HG03108 (cell line): Measurements from ENCODE around the gene KRT37.
"Not testable (repeated sequence)": the region's sequence is repeated elsewhere in the genome, so short reads cannot be mapped to it uniquely, and the experiment has no call there.

Experiments used
- ATAC-seq: cut with Tn5 transposase; IDR thresholded peaks from one replicate; pipeline ENCODE4 v1.9.1; 2021; ENCODE audit warnings: moderate library complexity; ENCODE audit not compliant: unreplicated experiment

The KRT37 gene

DNA sequence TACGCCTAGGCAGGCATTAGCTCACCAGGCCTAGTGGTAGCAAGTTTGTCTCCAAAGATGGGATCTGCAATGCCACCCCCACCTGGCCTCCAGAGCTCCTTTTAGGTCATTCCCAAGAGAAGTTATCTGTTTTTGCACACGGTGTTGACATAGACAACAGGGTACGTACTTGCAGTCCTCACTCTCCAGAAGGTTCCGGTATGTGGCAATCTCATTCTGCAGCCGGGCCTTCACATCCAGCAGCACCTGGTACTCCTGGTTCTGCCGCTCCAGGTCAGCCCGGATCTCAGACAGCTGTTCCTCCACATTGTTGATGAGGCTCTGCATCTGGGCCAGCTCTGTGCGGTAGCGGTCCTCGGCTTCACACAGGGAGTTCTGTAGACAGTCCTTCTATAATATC is 17.2 kb downstream of the KRT37 start:
- no peak for ATAC-seq

DNA sequence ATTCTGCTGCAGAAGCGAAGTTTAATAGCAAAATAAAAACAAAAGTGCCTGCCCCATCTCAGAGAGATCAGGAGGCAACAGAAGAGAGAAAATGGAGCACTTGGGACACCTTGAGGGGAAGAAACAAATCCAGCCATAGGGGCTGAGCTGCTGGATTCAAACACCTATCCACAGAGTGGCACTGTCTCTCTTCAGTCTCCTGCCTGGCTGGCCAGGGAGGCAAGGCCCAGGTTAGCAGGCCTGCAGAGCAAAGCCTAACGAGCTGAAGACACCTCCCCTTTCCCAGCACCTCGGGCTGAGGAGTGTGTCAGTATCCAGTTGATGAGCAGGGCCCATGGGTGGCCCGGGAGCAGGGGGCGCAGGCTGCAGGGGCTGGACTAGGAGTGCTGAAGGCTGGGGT is 18.2 kb downstream of the KRT37 start:
- no peak for ATAC-seq

DNA sequence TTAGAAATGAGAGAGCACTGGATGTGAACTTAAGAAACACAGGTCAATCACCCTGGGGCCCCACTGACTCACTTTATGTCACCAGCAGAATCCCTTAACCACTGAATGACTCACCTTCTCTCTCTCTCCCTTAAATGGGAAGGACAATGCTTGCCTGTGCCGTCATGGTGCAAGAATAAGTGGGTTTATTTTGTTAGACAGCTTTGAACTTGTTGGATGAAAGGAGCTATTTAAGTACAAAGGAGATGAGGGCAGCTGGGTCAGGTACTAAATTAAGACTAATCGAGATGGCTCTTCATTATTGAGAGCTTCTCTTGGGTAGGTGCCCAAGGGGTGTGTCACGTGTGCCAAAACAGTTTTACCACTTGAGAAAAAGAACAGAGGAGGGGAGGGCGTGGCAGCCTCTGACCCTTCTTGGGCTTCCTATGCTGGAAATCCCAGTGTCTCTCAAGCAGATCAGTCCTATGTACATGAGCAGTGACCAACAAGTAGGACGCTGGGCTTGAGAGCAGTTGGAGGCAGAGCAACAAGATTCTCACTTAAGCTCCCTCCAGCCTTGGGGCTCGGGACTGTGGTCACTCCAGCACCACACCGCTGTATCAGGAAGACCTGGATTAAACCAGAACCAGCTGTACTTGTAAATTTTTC is 20.2 kb downstream of the KRT37 start:
- no peak for ATAC-seq

DNA sequence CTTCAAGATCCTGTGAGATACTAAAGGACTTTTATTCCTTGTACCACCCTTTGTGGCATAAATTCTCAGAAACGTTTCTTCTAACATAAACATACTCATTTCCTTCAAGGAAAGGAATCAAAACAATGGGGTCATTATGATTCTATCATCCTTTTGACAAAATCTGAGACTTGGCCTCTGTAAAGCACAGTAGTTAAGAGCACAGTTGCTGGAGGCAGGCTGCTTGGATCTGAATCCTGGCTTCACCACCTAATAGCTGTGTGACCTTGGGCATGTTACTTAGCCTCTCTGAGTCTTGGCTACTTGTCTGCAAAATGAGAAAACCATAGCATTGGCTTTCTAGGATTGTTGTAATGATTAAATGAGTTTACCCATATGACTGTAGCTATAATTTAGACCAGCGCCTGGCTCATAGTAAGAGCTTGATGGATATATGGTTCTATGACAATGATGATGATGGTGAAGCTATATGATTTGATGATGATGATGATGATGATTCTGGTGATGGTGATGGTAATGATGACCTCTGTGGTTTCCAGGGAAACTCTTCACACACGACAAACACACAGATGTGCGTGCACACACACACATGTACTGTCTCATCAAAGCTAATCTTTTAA is 20.9 kb downstream of the KRT37 start:
- ATAC-seq = no peak

DNA sequence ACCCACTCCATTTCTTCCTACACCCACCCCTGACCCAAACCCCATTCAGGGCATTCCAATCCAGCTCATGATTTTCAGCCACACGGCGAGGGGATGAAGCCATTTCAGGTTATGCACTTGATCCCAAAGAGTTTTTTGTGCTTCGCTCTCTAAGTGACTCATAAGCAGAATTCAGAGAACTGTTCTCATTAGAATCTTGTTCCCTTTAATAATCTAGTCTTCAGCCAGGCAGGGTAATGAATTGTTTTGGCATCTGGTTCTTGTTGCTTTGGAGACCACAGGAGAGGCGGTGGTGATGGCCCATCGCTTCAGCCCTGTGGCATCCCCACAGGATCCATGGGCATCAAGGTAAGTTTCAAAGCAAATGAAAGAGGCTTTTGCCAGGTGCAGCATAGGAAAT is 22.2 kb downstream of the KRT37 start:
- ATAC-seq = no peak

DNA sequence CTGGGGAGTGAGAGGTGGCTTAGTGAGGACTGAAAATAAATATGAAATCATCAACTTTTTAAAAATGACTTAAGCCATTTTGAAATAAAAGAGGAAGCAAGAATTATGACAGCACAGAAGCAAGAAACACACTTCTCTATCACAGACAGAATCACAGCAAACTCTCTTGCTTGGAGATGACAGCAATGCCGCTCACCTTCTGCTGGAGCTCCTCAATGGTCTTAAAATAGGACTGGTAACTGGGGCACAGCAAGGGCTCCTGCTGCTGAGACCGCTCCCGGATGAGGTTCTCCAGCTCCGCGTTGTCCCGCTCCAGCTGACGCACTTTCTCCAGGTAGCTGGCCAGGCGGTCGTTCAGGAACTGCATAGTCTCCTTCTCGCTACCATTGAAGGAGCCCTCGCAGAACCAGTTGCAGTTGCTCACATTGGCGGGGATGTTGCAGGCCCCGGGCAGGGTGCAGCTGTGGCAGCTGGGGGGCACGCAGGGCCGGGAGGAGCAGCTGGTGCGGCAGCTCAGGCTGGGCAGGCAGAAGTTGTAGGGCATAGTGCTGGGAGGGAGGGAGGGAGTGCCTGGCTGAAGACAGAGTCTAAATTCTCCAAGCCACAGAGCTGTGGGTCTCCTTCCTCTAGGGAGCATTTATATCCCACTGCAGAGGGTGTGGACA is 27.3 kb downstream of the KRT37 start, which contains the start of gene KRT31:
Gene KRT31, minus strand, starts transcription at position 613 of the 665 bp plus-strand sequence. Its CDS starts 69 bp downstream, at position 544.
- no peak for ATAC-seq

DNA sequence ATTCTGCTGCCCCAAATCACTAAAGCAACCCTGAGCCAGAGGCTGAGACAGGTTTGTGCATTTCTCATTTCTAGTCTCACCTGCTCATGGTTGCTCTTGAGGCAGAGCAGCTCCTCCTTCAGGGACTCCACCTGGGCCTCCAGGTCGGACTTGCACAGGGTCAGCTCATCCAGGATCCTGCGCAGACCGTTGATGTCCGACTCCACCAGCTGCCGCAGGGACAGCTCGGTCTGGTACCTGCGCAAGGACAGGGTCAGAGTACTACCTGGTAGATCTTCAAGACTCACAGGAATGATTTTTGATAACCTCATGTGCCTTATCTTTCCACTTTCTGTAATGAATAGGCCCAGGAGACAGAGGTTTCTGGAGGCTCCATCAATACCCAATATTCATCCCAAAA is 28.0 kb downstream of the KRT37 start:
- ATAC-seq = no peak

DNA sequence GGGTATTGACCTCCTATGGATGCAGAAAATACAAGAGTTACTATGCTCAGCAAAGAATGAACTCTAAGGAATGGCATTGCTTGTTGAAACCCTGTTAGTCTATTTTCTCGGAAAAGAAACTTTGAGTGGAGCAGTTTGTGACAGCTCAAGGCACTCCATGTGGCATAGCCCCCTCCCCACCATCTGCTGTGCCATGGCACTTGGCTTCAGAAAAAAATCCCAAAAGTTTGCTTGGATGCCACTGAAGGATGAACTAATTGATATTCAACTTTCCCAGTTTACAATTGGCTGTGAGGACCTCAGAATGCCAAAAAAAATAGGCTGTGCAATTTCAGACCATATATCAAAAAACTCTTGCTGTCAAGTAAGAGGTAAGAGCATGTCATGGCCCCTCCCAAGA is 28.8 kb downstream of the KRT37 start:
- ATAC-seq = no peak

DNA sequence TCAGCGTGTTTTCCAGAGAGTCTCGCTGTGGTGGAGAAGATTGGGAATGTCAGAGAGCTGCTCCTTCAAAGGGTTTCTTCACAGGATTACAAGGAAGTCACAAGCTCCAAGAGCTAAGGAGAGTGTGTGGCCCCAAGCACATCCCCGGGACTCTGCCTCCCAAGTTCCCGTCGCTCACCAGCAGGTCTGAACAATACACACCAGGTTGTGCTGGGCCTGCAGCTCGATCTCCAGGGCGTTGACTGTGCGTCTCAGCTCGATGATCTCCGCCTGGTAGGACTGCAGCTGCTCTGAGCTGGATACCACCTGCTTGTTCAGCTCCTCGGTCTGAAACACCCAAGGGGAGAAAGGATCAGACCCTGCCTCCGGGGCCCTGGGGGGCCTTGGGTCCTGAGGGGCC is 29.3 kb downstream of the KRT37 start:
- ATAC-seq = not testable (repeated sequence)

DNA sequence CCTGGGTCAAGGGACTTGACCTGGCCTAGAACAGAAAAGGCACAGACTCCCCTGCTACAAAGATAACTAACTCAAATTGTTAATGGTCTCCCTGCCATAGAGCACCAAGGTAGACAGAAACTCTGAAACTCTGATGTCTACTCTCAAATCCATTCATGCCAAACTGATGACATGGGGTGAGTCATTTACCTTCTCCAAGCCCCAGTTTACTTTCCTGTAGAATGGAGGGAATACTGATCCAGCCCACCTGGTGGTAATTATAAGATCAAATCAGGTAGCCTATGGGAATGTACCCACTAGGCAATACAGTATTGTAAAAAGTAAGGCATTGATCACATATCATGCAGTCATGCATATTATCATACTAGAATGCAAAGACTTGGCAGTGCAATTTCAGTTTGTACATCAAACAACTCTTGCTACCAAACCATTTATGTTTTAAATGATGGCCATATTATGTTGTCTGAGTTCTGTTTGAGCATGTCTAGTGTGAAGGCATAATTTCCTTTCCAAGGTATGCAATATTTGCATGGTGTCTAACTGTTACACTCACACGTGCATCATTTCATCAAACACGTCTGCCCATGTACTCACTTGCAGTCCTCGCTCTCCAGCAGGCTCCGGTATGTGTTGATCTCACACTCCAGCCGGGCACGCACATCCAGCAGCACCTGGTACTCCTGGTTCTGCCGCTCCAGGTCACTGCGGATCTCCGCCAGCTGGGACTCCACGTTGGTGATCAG is 30.0 kb downstream of the KRT37 start:
- ATAC-seq = no peak

DNA sequence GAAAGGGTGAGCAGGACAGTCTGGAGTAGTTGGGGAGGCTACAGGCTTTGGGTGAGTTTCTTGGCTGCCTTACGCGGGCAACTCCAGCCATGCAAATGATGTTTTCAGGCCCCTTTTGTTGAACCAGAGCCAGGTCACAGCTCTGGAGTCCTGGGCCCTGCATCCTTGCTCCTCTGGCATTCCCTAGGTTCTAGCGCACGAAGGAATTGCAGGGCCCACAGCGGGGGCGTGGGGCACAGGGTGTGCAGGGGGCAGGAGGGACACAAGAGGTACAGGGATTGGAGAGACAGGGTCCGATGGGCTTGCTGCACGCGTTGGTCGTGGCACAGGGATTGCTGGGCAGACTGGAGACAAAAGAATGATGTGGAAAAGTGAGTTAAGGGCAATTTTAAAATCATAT is 30.6 kb downstream of the KRT37 start:
- ATAC-seq = no peak

DNA sequence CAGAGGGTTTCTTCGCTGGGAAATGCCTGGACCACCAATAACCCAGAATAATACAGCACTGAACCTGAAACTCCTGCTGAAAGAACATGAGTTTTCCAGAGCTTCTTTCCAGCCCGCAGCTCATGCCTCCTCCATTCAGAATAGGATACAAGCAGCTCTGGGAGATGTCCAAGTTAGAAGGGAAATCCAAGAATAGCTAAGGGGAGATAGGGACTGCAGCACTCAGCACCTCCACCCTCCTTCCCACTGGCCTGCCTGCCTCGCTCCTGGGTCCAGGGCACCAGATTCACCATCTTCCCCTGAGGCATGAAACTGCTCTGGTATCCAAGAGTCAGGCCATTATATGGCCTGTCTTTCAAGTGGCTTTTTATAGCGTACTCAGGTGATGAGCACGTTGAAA is 31.1 kb downstream of the KRT37 start:
- no peak for ATAC-seq

DNA sequence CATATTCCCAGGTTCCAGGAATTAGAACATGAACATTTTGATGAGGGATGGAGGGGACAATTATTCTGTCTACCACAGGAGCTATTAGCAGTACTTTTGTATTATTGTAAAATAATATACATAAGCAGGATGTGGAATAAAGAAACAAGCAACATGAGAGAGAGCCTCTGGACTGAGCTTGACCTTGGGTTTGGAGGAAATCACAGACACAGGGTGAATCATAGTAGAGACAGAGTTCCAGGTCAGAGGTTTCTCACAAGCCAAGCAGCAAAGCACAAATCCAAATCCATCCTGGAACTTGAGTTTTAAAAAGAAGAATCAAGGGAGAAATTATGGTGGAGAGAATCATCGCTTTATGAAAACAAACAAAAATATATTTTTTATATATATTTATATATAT is 32.1 kb downstream of the KRT37 start:
- ATAC-seq = no peak

DNA sequence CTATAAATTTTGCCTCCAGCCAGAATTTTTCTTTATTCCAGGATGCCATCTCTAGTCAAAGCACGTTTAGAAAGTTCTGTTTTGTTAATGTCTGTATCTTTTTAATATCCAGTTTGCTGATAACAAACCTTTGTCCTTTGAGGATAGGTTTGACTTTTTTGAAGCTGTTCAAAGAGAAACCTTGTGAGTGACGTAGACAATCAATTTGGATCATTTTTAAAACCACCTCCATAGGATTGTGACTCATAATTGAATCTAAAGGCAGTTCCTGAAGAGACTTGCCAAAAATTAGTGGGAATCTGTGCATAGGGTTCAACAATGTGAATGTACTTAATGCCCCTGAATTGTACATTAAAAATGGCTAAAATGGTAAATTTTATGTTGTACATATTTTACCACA is 32.9 kb downstream of the KRT37 start:
- no peak for ATAC-seq

DNA sequence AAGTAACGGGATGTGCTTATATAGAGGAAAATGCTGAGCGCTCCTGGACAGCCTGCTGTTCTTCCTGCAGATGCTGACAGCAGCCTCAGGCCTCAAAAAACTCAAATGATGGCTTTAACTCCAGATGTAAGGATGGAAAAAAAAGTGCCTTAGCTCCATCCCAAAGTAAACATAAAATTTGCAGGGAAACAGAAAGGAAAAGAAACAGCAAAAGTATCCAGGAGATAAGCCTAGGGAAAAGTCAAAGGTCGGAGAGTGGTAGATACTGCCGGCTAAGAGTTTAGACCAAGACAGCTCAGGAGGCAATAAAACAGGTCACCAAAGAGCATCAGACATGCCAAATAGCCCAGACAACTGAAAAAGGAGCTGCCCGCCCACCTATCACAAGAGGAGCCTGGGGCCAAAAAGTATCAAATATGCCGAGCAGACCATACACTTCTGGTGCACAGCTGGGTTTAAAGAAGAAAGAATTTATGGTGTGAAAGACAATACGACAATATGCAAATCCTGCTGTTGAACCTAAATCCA is 33.9 kb downstream of the KRT37 start:
- no peak for ATAC-seq

DNA sequence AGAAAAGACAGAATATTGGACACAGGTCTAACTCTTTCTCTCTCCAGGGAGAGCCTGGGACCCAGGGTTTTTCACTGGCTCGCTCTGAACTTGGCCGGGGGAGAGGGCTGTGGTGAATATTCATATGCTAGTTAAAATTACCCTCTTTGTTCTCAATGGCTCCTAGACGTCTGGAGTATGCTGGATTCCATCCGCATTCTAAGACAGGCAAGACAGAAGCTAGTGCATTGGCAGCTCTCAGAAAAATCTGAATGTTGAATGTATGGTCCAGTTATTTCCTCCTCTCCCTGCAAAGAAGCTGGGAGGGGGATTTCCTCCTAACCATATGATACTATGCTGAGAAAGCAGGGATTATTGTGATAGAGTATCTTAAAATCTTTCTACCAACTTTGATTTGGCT is 36.7 kb downstream of the KRT37 start:
- ATAC-seq = no peak

DNA sequence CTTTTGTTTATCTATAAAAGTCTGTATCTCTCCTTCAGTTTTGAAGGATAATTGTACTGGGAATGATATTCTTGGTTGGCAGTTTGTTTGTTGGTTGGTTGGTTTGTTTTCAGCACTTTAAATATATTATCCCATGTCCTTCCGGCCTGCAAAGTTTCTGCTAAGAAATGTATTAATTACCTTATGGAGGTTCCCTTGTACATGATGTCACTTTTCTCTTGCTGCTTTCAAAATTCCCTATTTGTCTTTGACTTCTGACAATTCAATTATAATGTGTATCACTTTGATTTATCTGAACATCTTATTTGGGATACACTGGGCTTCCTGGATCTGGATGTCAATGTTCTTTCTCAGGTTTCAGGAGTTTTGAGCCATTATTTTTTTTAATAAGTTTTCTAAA is 38.2 kb downstream of the KRT37 start:
- ATAC-seq = no peak

DNA sequence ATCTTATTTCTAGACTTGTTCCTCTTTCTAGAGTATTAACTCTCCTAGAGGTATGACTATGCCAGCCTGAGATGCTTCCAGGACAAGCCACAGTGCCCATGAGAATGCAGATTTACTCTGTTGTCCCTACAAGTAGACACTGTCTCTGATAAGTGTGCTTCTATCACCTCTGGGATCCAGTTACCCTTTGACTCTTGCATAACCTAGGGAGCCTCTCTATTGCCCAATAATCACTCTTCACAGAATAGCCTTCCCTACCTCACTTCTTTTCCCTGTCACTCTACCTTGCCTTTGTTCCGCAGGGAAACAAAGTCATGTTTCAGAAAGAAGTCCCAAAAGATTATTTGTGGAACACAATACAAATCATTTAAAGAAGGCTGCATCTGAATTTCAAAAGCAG is 40.7 kb downstream of the KRT37 start:
- no peak for ATAC-seq

DNA sequence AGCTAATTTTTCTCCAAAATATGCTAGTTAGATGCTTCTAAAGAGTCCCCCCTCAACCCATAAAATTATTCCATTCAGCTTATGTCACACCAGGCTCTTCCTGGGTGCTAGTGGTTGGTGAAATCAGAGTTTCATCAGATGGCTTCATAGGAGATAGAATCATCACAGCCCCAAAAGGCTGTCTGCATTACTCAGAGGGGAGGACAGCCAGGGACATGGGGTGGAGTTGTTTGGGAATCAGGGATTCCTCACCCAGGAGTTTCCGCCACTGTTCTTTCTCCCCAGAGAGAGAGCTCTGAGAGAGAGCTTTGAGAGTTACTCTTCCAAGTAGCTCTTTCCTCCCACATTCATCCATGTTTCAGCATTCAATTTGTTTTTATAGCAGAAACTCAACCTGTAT is 42.0 kb downstream of the KRT37 start:
- no peak for ATAC-seq

DNA sequence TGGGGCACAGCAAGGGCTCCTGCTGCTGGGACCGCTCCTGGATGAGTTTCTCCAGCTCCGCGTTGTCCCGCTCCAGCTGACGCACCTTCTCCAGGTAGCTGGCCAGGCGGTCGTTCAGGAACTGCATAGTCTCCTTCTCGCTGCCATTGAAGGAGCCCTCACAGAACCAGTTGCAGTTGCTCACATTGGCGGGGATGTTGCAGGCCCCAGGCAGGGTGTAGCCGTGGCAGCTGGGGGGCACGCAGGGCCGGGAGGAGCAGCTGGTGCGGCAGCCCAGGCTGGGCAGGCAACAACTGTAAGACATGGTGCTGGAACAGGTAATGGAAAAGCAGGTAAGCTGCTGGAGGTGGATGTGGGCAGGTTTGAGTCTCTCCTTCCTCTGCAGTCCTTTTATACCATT is 42.4 kb downstream of the KRT37 start, which contains the start of gene KRT34:
Gene KRT34, minus strand, starts transcription at position 364 of the 400 bp plus-strand sequence. Its CDS starts 60 bp downstream, at position 304.
- ATAC-seq = not testable (repeated sequence)

DNA sequence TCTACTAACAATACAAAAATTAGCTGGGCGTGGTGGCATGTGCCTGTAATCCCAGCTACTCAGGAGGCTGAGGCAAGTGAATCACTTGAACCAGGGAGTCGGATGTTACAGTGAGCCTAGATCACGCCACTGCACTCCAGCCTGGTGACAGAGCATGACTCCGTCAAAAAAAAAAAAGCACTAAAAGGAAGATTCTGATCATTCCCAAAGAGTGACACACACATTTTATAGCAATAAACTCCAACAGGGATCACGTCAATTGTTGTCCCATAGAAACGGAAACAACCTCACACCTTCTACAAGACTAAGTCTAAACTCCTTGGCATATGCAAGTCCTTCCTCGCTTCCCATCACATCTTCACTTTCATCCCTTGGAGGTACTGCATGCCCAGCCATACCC is 44.3 kb downstream of the KRT37 start:
- ATAC-seq = not testable (repeated sequence)
